ENCODE data around the gene PCP2.

DNA sequence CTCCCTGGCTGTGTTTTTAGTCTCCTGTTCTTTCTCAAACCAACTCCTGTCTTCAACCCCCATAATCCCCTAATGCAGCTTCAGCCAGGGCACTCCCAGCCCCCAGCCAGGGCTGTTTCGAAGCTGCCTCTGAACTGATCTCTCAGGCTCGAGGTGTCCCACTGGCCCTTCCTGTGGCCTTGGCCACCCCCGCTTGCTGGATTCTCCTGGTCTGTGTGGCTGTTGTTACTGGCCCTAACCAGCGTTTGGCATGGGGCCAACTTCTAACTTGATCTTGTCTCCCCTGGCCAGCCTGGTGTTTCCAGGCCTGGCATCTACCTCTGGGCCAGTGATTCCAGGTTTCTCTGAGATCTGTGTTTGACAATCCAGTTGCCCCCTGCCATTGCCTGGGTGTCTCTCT is 15.2 kb downstream of the PCP2 start:
- TF ChIP-seq POLR2A (IDR thresholded peaks at IDR 0.05) (no peak), CTCF (IDR thresholded peaks at IDR 0.05) (no peak)

Data from uterus (tissue), 2 donors.